ENCODE measurements around the gene SLC38A8.

The SLC38A8 gene

DNA sequence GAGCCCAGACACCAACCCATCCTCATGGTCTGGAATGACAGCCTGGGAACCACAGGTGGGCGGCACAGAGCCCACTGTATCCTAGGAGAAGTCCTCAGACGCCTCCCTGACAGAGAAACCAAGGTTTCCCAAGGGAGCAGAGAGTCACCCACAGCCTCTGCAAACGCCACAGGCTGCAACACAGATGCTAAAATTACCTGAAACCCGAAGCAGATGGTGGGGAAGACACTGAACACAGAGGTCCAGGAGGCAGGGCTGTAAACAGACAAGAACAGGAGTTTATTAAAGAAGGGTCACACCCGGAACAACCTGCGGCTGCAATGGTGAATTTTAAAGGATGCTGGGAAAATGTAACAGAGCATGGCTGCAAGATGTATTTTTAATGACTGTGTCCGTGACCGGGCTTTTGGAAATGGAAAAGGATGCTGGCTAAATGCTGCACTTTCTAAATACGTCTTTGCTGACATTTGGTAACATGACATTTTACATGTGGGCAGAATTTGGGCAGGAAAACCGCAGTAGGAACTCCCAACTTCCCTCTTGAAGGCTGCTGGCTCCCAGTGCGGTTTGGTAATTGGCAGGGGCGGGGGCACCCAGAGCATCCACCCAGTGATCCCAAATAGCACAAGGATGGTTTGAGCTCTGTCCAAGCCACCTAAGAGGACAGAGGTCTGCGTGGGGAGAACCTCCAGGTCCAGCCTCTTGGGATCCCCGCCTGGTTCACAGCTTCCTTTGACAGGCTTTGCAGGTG, 13.1 kb downstream of the SLC38A8 start:
- ChIA-PET POLR2A (no interaction called here), CTCF (no interaction called here)
- no peak for DNase-seq (ENCODE audit: extremely low spot score)
- TF ChIP-seq ARNT (IDR thresholded peaks at IDR 0.05), result no peak
- TF ChIP-seq ELF4 (IDR thresholded peaks at IDR 0.05), result no peak
- no peak for TF ChIP-seq NFRKB (IDR thresholded peaks at IDR 0.05)
- TF ChIP-seq BHLHE40 (IDR thresholded peaks at IDR 0.05; ENCODE audit: borderline replicate concordance), result no peak
- TF ChIP-seq FOXK2 (IDR thresholded peaks at IDR 0.05), result no peak
- no peak for TF ChIP-seq PKNOX1 (IDR thresholded peaks at IDR 0.05)
- no peak for TF ChIP-seq CTBP1 (IDR thresholded peaks at IDR 0.05; ENCODE audit: borderline replicate concordance)
- no peak for TF ChIP-seq SP1 (IDR thresholded peaks at IDR 0.05)
- TF ChIP-seq LEF1 (IDR thresholded peaks at IDR 0.05; ENCODE audit: borderline replicate concordance), result no peak
- TF ChIP-seq FOXA1 (IDR thresholded peaks at IDR 0.05), result no peak
- TF ChIP-seq TARDBP (IDR thresholded peaks at IDR 0.05), result no peak
- TF ChIP-seq SUZ12 (IDR thresholded peaks at IDR 0.05), result no peak
- no peak for TF ChIP-seq HDGF (IDR thresholded peaks at IDR 0.05; ENCODE audit: borderline replicate concordance)

DNA sequence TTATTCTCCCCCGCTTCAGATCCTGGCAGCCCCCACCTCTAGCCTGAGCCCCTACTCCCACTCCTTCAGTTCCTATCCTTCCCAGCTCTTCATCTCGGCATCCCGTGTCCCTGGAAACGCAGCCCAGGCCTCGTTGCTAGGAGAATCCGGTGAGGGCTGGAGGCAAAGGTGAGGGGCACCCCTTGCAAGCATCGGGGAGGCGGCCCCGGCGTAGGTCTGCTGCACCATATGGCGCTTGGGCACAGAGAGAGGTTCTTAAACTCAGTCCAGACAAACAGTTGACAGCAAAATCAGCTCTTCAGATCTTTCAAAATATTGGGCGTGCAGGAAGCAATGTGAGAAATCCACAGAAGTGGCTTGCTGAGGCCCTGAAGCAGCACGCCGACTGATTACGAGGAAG, 15.0 kb downstream of the SLC38A8 start:
- DNase-seq (ENCODE audit: extremely low spot score), result no peak
- POLR2A ChIA-PET, result no interaction called here
- CTCF ChIA-PET, result no interaction called here

GRCh38 chr16:84026606-84027005, 16.0 kb downstream of the SLC38A8 start:
- POLR2A ChIA-PET, result no interaction called here
- DNase-seq (ENCODE audit: extremely low spot score), result no peak
- TF ChIP-seq ARNT (IDR thresholded peaks at IDR 0.05) (no peak), BHLHE40 (IDR thresholded peaks at IDR 0.05; ENCODE audit: borderline replicate concordance) (no peak), ZNF384 (IDR thresholded peaks at IDR 0.05) (no peak), TARDBP (IDR thresholded peaks at IDR 0.05) (no peak), NFRKB (IDR thresholded peaks at IDR 0.05) (no peak), LEF1 (IDR thresholded peaks at IDR 0.05; ENCODE audit: borderline replicate concordance) (no peak), FOXK2 (IDR thresholded peaks at IDR 0.05) (no peak), HDGF (IDR thresholded peaks at IDR 0.05; ENCODE audit: borderline replicate concordance) (no peak), FOXA1 (IDR thresholded peaks at IDR 0.05) (no peak), SP1 (IDR thresholded peaks at IDR 0.05) (no peak)
- CTCF ChIA-PET, result no interaction called here

More for the DNA sequence above, 15.0 kb downstream of the SLC38A8 start:
- no peak for TF ChIP-seq ELF4 (IDR thresholded peaks at IDR 0.05)
- TF ChIP-seq SP1 (IDR thresholded peaks at IDR 0.05), result no peak
- TF ChIP-seq FOXA1 (IDR thresholded peaks at IDR 0.05), result no peak
- no peak for TF ChIP-seq NFRKB (IDR thresholded peaks at IDR 0.05)
- TF ChIP-seq FOXK2 (IDR thresholded peaks at IDR 0.05), result no peak
- TF ChIP-seq HDGF (IDR thresholded peaks at IDR 0.05; ENCODE audit: borderline replicate concordance), result no peak
- no peak for TF ChIP-seq L3MBTL2 (conservative IDR thresholded peaks at IDR 0.05)
- TF ChIP-seq ZNF384 (IDR thresholded peaks at IDR 0.05), result no peak

GRCh38 chr16:84024854-84025253, 17.7 kb downstream of the SLC38A8 start:
- DNase-seq (ENCODE audit: extremely low spot score), result no peak
- POLR2A ChIA-PET, result no interaction called here
- no peak for TF ChIP-seq BHLHE40 (IDR thresholded peaks at IDR 0.05; ENCODE audit: borderline replicate concordance)
- no peak for TF ChIP-seq L3MBTL2 (conservative IDR thresholded peaks at IDR 0.05)
- TF ChIP-seq CTBP1 (IDR thresholded peaks at IDR 0.05; ENCODE audit: borderline replicate concordance), result no peak
- no peak for TF ChIP-seq SP1 (IDR thresholded peaks at IDR 0.05)
- TF ChIP-seq LEF1 (IDR thresholded peaks at IDR 0.05; ENCODE audit: borderline replicate concordance), result no peak
- TF ChIP-seq TARDBP (IDR thresholded peaks at IDR 0.05), result no peak
- TF ChIP-seq PKNOX1 (IDR thresholded peaks at IDR 0.05), result no peak
- no peak for TF ChIP-seq FOXM1 (IDR thresholded peaks at IDR 0.05; ENCODE audit: borderline replicate concordance)
- no peak for TF ChIP-seq NFRKB (IDR thresholded peaks at IDR 0.05)
- TF ChIP-seq FOXK2 (IDR thresholded peaks at IDR 0.05), result no peak
- TF ChIP-seq ZNF384 (IDR thresholded peaks at IDR 0.05), result no peak
- no peak for TF ChIP-seq ARNT (IDR thresholded peaks at IDR 0.05)
- TF ChIP-seq ELF4 (IDR thresholded peaks at IDR 0.05), result no peak
- TF ChIP-seq SUZ12 (IDR thresholded peaks at IDR 0.05), result no peak
- TF ChIP-seq HDGF (IDR thresholded peaks at IDR 0.05; ENCODE audit: borderline replicate concordance), result no peak
- no peak for TF ChIP-seq FOXA1 (IDR thresholded peaks at IDR 0.05)
- CTCF ChIA-PET, result no interaction called here

DNA sequence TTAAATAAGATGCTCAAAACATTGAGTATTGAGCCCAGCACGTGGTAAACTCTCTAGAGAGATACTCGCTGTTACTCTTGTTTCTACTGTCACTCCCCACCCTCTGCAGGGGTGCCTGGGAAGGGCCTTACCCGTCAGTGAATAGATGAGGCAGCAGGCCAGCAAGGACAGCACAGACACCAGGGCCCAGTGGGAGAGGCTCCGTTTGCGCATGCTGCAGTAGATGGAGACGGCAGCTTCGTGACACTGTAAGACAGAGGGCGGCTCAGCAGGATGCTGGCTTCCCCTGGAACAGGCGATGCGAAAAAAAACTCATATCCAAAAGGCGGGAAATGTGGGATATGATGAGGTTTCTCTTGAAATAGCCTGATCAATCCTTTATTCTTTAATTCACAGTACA, 20.0 kb downstream of the SLC38A8 start:
- ChIA-PET POLR2A (no interaction called here), CTCF (no interaction called here)
- TF ChIP-seq ZNF384 (IDR thresholded peaks at IDR 0.05) (no peak), ARNT (IDR thresholded peaks at IDR 0.05) (no peak), CTBP1 (IDR thresholded peaks at IDR 0.05; ENCODE audit: borderline replicate concordance) (no peak), LEF1 (IDR thresholded peaks at IDR 0.05; ENCODE audit: borderline replicate concordance) (no peak), FOXK2 (IDR thresholded peaks at IDR 0.05) (no peak), ELF4 (IDR thresholded peaks at IDR 0.05) (no peak), TARDBP (IDR thresholded peaks at IDR 0.05) (no peak), BHLHE40 (IDR thresholded peaks at IDR 0.05; ENCODE audit: borderline replicate concordance) (no peak), SP1 (IDR thresholded peaks at IDR 0.05) (no peak), SUZ12 (IDR thresholded peaks at IDR 0.05) (no peak), L3MBTL2 (conservative IDR thresholded peaks at IDR 0.05) (no peak), HDGF (IDR thresholded peaks at IDR 0.05; ENCODE audit: borderline replicate concordance) (no peak), NFRKB (IDR thresholded peaks at IDR 0.05) (no peak), FOXA1 (IDR thresholded peaks at IDR 0.05) (no peak), PKNOX1 (IDR thresholded peaks at IDR 0.05) (no peak), FOXM1 (IDR thresholded peaks at IDR 0.05; ENCODE audit: borderline replicate concordance) (no peak)
- no peak for DNase-seq (ENCODE audit: extremely low spot score)

DNA sequence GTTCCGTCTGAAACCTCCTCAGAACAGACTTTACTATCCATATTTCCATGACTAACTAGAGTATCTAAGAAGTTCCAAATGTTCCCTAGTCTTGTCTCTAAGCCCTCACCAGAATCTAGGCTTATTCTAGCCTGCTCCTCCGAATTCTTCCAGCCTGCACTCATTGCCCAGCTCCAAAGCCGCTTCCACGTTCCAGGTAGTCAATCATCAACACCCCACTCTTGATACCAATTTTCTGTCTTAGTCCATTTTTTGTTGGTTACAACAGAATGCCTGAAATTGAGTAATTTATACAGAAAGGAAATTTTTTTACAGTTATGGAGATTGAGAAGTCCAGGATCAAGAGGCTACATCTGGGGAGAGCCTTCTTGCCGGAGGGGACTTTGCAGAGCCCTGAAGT, 21.1 kb downstream of the SLC38A8 start:
- DNase-seq (ENCODE audit: extremely low spot score), result no peak
- CTCF ChIA-PET, result no interaction called here
- POLR2A ChIA-PET, result no interaction called here
- TF ChIP-seq PKNOX1 (IDR thresholded peaks at IDR 0.05) (no peak), HDGF (IDR thresholded peaks at IDR 0.05; ENCODE audit: borderline replicate concordance) (no peak), LEF1 (IDR thresholded peaks at IDR 0.05; ENCODE audit: borderline replicate concordance) (no peak), ARNT (IDR thresholded peaks at IDR 0.05) (no peak), CTBP1 (IDR thresholded peaks at IDR 0.05; ENCODE audit: borderline replicate concordance) (no peak), ZNF384 (IDR thresholded peaks at IDR 0.05) (no peak)
